ENCODE measurements around the gene YBX1.
A peak's percentile ranks its signal among the peaks of the same experiment; 100 is the strongest.

Gene YBX1

DNA sequence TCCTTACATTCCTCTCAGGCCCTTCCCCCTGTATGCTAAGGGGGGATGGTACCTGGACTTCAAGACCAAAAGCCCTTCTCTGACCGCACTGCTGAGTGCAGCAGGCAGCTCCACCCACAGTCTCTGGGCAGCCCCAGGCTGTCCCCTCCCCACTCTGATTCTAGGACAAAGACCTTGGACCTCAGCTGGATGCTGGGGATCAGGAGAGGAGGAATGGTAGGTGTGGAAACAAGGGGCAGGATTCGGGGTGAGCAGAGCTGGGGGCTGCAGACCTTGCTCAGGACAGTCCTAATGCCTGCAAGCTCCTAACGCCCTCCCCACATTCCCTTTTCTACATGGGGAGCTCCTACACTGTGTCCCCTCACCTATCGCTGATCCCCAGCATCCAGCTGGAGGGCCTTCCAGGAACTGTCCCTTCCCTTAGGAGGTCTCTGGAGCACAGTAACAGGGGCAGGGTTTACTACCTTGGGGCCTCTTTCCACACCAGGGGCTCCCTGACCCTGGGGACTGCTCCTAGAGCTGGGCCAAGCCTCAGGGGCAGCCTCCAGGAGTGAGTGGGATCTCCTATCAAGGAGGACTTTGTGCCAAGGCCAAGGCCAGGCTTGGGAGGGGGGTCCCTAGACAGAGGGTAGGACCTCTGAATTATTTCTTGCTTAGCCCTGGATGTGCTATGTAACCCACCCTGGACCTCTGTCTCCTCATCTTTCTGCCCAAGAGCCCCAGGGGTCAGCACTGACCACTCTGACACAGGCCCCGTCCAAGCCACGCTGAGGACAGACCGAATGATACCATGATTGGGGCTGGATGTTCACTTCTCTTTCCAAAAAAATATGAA lies 52.2 kb downstream of the YBX1 start:
- no peak for DNase-seq (ENCODE audit: low read depth)

DNA sequence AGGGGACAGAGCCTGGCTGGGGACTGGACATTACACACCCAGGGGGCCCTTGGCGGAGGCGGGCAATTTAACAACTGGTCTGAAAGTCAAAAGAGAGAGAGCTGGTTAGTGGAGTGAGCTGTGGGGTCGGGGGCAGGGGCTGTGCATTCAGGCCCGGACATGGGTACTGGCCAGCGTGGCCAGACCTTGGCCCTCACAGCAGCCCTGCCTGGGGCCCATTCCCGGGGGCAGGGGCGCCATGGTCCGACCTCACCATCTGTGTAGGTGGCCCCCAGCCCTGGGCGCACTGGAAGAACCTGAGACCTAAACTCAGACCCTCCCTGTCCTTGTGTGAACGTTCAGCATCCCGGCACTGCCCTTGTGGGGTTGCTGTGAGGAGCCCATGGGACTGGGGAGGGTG lies 52.8 kb downstream of the YBX1 start:
- DNase-seq (ENCODE audit: low read depth) = no peak

DNA sequence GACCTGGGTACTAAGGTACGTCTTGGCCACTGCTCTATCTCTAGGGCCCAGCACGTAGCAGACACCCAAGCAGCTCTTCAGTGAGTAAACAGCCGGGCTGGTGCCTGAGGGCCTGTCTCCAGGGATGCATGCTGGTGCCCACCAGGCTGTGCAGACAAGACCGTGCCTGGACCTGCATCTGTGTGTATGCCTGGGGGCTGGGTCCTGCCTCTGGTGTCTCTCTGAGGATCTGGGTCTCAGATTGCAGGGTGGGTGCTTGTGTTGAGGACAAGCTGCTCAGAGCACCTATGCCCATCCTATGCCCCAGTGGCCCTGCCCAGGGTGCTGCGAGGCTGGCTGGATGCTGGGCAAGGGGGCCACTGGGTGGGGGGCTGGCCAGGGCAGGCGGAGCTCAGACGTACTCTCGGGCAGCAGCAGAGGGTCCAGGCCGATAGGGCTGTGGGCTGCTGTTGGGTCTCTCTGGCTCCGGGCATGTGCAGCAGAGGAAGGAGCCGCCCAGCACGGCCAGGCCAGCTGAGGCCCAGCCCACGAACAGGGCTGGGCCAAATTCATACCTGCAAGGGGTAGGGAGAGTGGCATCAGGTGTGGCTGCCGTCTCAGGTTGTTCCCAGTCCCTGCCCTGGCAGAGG lies 53.4 kb downstream of the YBX1 start:
- no peak for DNase-seq (ENCODE audit: low read depth)

DNA sequence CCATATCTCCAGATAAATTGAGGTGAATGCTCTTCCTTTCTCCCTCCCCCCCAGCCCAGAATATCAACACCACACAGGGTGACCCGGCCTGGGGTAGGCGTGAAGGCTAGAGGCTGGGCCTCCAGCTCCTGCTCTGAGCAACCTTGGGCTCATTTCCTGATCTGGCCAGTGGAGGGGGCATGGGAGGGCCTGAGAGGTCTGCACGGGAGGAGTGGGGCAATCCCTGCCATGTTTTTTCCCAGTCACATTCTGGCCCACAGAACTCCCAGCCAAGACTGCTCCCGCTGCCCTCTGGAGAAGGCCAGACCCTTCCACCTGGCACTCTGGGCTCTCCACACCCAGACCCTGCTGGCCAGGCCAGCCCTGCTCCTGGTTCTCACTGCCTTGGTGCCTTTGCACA lies 53.9 kb downstream of the YBX1 start:
- DNase-seq (ENCODE audit: low read depth) = no peak

DNA sequence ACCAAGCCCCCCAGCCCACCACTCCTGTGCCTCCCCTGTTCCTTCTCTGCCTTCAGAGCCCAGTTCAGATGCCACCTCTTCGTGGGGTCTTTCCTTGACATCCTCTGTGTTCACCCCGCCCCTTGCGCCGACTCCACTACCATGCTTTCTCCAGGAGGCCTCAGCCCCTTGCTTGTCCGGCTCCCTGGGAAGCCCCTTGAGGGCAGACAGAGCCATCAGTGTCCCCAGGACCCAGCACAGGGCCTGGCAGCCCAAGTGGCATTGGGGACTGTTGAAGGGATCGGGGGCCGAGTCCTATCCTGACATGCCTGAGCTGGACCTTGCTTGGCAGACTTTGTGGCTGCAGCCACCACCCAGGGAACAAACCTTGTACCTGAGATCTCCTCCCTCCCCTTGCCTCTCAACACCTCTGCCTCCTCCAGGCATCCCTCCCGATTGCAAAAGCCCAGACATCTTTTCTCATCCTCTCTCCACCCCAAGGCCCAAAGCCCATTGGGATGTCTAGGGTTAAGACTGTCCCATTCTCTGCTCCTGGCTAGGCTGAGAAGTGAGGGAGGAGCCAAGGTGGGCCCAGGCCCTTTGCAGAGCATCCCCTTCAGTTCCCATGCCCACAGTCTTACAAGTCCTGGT lies 54.5 kb downstream of the YBX1 start:
- DNase-seq (ENCODE audit: low read depth) = no peak

DNA sequence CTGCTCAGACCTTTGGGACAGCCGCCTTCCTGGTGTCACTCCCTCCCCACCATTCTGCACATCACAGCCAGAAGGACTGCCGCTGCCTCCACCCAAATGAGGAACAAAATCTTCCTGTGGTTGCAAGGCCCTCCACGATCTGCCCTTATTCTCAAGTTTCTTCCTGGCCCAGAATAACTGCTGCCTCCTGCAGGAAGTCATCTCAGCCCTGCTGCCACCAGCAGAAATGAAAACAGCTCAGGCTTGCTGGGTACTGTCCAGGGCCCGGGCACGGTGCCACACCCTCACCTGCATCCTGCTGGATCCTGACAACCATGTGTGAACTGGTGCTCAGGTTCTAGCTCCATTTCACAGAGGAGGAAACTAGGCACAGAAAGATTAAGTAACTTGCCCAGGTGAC lies 55.0 kb downstream of the YBX1 start:
- DNase-seq (ENCODE audit: low read depth) = no peak

DNA sequence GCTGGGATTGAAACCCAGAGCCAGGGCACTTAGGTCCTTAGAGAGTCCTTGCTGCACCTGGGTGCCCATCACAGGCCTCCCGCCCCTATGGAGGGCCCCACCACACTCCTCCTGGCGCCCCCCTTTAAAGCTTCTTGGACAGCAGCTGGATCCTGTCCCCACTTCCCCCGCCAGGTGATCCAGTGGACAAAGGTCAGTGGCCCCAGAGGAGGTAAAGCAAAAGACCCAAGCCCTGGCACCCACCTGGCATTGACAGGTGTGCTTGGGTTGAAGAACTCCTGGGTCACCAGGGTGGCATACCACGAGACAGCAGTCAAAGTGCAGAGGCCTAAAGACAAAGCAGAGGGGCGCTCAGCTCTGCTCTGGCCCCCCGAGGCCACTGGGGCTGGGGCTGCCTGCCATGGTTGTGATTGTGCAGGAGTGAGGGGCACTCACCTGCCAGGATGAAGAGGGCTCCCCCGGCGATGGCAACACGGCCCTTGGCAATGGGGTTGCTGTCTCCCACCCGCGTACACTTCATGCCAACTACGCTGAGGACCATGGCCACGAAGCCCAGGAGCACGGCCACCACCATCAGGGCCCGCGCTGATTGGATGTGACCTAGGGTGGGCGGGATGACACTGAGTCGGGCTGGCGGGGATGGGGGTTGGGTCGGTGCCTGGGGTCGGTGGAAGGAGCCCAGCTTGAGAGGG lies 55.9 kb downstream of the YBX1 start:
- no peak for DNase-seq (ENCODE audit: low read depth)

DNA sequence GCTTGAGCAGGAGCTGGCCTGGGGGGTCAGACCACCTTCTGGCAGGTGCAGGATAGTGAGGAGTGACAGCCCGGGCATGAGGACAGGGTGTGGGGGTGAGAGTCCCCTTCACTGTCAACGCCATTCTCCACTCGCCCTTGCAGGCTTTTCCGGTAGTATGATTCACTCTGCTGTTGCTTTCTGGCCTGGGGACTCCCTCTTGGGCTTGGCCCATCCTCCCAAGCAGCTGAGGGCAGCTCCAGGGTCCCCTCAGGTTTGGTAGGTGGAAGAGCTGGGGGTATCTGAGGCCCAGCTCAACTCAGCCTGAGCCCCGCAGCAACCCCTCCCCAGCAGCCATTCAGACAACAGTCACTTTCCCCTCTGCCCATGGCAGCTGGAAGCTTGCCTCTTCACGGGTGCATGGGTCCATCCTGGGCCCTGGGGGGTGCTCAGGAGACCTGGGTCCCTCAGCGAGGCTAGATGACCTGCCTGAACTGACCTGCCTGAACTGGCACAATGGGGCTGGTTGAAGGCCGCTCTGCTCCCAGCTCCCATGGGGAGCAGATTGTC lies 56.5 kb downstream of the YBX1 start:
- no peak for DNase-seq (ENCODE audit: low read depth)

DNA sequence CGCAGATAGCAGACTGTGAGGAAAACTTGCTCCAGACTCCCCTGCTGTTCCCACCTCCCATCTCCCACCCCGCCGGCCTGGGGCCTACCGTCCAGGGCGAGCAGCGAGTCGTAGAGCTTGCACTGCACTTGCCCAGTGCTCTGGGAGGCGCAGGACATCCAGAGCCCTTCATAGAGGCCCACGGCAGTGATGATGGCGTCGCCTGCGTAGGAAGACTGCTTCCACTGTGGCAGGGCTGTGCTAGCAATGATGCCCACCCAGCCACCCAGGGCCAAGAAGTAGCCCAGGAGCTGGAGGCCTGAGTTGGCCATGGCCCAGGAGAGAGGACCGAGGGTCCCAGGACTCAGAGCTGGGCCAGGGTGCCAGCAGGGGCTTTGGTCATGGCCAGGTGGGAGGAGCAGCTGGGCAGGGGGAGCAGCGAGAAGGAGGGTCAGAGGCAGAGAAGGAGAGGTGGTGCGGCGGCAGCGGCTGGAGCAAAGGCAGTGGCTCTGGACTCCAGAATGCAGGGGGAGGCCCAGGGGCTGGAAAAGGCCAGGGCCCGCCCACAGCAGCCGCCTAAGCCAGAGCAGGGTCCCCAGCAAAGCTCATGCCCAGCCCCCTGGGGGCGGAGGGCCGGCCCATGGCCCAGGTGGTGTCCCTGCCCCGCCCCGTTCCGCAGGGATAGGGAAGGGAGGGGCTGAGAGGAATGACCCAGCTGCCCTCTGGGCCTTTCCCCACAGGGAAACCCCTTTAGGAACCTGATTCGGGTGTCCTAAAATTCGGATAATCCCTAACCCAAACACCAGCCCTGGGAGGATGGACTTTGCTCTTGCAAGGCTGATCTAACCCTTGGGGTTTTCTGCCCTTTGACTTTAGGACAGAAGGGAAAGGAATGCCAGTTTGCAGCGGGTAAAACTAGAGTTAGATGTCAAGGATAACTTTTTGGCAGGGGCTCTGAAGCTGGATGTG lies 57.8 kb downstream of the YBX1 start, which contains the start of gene CLDN19:
Gene CLDN19 (minus strand): TSS at position 484 of the 948 bp plus-strand sequence. CDS start 173 bp downstream, at position 311.
- no peak for DNase-seq (ENCODE audit: low read depth)

DNA sequence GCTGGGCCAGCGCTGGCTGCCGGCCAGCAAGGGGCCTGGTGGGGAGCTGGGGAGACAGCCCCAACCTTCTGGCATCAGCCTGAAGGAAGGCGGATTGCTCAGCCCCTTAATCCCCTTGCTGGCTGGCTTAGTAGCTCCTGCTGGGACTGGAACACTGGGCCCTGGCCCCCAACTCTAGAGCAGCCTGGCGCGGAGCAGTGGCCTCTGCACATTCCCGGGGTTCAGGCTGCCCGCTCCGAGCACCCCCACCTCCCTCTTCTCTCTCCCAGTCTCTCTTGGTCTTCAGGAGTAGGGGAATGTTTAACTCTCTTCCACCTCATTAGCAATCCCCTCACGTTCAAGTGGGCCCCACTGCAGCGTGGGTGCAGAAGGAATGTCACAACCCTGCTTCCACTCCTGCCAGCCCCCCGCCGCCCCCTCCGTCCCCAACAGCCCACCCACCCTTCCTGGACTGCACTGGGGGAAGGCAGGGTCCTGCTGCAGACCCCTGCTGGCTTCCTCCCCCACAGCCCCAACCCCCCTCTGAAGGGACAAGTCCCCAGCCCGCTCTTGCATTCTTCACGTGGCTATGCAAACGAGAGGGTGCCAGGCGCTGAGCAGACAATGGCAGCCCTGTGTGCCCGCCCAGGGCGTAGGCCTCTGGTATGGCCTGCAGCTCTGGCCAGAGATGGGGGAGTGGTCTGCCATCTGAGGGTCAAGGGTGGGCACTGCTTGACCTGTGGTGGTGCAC lies 58.8 kb downstream of the YBX1 start:
- DNase-seq (ENCODE audit: low read depth) = no peak

DNA sequence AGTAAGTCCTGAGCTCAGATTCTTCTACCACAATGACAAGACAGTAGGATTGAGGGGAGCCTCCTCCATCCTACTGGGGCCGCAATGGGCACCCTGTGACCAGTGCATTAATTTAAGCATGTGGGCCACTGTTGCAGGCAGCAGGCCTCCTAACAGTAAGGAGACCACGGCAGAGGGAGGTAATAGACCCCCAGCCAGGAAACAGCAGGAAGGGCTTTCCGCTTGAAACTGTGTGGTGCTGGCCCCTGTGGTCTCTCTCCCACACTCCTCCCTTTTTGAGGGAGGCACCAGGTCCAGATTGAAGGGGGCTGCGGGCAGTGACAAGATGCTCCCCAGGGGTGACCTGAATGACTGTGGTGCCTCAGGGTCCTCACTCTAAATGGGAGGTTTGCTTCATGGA lies 59.5 kb downstream of the YBX1 start:
- DNase-seq (ENCODE audit: low read depth) = no peak

DNA sequence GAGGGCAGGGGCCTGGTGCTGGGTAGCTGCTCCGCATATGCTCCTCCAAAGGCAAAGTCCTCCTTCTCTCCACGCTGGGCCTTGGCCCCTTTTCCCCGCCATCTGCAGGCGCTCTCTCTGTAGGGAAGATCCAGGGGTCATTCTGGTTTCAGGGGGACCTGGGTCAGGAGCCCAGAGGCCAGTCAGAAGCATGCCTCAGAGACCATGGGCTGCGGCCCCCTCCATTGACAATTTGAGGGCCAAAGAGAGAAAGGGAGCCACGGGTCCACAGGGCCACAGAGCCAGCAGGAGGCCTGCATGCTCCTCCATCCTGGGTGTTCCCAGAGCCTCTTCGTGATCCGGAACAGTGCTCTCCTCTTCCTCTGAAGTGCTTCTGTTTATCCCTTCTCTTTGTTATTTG lies 59.9 kb downstream of the YBX1 start:
- DNase-seq (ENCODE audit: low read depth) = no peak

DNA sequence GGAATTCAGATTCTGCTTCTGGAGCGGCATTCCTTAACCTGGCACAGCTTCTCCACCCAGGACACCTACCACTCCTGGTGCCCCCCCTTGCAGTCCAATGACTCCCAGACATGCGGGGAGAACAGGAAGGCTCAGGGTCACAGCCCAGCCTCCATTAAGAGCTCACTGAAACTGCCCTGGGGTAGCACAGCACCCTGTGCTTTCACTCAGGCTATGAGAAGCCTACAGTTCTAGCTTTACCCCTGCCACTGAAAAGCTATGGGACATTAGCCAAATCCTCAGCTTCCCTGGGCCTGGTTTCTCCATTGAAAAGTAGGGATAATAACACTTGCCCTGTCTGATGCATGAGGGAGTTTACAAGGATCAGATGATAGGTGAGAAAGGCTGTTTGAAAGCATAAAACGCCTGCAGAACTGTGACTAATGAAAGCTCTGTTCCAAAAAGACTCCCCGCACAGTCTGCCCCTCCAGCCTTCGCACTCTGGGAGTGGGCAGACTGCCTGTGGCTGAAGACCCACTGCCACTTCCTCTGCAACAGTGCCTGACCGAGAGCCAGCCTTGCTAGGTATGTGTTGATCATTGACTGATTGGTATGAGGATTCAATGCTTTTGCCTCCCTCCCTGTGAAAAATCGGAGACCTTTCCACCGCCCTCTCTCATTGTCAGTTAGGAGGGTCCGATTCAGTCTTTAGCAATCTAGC lies 60.5 kb downstream of the YBX1 start:
- no peak for DNase-seq (ENCODE audit: low read depth)

DNA sequence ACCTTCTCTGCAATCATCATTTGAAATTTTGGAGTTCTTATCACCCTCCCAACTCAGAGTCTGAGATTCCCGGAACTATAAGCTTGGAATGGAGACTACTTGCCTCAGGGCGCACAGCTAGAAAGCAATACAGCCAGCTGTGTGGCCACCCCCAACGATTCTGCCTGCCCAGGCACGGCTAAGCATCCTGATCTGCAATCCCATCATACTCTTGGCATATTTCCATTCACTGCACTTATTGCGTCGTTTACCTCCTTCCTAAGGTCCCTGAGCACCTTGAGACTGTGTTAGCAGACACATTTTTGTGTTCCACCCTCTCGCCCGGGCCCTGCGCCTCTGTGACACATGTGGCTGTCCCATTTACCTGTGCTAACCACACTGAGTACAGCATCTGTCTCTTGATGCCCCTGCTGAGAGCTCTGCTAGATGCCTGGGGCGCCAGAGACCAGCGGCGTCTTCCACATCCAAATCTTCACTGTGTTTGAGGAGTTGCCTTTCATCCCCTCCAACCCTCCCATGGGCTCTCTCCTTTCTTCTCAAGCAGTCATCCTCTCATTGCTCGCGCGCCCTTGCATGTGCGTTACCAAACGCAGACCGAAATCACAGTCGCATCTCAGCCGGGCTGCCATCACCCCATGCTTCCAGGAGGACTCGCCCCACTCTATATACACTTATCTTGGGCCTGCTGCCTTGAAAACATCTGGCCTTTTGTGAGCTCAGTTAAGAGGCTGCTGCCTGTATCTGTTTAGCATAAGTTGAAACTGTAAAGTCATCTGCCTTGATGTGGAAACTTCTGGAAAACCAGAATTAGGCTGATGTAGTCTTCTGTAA lies 61.3 kb downstream of the YBX1 start:
- no peak for DNase-seq (ENCODE audit: low read depth)

DNA sequence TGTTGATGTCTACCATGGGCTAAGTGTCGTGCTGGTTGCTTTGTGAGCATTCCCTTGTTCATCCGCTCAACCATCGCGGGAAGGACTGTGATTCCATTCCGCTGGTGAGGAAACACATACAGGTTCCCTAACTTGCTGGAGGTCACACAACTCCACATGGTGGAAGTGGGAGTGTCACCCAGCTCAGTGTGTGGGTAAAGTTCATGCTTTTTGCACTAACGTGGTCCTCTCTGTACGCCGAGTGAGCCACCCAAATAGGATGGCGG lies 61.9 kb downstream of the YBX1 start:
- DNase-seq (ENCODE audit: low read depth) = no peak

DNA sequence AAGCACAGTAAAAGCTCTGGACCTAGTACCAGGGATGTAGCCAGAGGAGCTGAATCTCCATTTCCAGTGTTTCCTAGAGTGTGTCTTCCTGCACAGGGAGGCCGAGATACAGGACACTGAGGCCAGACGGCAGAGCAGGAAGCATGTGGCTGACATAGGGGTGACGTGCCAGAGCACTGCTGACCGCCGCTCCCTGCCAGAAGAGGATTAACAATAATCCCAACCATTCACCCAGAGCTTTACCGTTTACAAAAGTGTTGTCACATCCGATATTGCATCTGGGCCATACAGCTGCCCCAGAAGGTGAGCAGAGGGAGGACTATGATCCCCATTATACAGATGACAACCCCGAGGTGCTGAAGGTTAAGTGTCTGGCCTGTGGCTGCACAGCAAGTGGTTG lies 63.6 kb downstream of the YBX1 start:
- no peak for DNase-seq (ENCODE audit: low read depth)

DNA sequence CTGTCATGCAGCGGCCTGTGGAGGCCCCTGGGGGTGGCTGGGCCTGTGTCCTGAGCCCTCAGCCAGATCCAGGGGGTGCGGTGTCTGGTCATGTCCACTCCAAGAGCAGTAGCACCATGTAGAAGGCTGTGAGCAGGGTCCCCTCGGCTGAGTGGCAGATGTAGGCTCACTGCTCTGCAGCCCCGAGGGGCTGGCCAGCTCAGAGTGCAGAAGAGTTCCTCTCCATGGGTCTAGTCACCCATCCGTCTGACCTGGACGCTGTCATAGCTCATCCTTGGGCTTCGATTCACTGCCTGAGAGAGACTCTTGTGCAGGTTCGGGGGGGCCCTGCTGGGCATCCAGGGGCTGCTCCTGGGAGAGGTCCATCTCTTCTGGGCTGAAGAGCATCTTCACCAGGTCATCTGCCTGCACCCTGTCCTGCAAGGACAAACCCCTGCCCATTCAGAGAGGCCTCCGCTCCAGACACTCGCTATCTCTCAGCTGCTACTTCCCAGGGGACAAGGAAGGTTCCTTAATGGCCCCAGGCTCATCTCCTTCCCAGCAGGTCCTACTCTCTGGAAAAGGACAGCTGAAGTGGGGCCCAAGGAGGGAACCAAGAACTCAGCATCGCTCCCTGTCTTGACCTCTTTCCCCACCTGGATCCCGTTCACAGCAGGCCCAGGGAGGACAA lies 64.4 kb downstream of the YBX1 start:
- no peak for DNase-seq (ENCODE audit: low read depth)

DNA sequence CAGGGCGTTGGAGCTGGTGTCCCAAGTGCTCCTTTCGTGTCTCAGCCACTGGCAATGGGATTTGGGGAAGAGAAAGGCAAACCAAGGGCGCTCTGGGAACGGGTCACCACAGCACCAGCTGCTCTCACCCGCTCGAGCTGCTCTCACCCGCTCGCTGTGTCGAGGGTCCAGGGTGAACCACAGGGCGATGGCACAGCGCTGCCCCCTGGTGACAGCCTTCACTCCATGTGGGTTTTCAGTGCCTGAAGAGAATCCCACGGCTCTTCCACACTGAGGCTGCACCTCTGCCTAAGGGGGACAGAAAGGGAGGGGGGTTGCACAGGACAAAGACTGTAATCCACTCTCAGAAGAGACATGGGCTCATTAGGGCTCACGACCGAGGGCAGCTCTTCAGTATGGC lies 64.9 kb downstream of the YBX1 start:
- DNase-seq (ENCODE audit: low read depth) = peak; percentile 14

DNA sequence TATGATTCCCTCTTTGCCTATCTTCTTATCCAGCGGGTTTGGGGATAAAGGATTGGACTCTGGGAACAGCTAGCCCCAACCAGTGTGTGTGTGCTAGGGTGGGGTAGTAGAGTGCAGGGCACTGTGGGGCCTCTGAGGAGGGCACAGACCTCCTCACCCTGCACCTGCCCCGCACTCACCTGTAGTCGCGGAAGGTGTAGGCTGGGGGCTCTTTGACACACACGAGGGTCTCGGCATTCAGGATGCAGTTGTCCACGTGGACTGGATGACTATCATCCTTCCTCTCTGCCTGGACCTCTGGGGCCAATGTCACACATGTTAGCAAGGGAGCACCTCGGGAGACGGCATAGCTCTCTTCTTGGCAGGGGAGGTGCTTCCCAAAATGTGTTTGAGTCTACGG lies 65.8 kb downstream of the YBX1 start:
- no peak for DNase-seq (ENCODE audit: low read depth)

Measured in activated T-helper 1 cell treated with Interleukin-2 at 50 U/mL for 16 hours (primary cell).